ENCODE results near the gene STARD9. TPM values are rescaled to one million over a fixed set of nuclear protein-coding genes. Genes with fewer than 3 reads are reported as not detected.

STARD9 gene
- total RNA-seq, 1 experiment from 2014 or later, result 7.4 TPM

DNA sequence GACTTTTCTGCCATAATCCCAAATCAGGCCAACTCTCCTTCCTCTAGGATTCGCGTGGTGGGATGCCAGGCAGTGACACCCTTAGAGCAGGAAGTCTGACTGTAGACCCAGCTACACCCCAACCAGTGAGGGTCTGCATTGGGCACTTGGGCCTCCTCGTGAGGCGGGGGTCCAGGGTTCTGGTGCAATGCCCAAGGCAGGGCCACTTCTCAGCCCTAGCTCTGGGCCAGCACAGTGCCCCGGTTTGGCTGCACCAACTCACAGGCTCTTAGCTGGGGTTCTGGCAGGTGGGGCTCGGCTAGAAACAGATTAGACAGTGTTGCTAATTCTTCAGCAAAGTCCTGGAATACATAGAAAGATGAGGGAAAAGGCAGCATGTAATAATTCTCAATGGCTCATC, 148.9 kb downstream of the STARD9 start:
- H3K27ac ChIP-seq, result no peak overlapping the region
- no peaks in the 10 kb centered on the region for H3K4me1 ChIP-seq (replicated peaks)
- no peaks in the 10 kb centered on the region for H3K9me3 ChIP-seq (replicated peaks)
- peaks cover 94% of the 10 kb centered on the region for H3K36me3 ChIP-seq
- no peak overlapping the region for H3K4me3 ChIP-seq
- no peak for DNase-seq (ENCODE audit: low read depth in 1 of 2, low spot score in 2 of 2)
- no peaks in the 10 kb centered on the region for H3K27me3 ChIP-seq (replicated peaks)

DNA sequence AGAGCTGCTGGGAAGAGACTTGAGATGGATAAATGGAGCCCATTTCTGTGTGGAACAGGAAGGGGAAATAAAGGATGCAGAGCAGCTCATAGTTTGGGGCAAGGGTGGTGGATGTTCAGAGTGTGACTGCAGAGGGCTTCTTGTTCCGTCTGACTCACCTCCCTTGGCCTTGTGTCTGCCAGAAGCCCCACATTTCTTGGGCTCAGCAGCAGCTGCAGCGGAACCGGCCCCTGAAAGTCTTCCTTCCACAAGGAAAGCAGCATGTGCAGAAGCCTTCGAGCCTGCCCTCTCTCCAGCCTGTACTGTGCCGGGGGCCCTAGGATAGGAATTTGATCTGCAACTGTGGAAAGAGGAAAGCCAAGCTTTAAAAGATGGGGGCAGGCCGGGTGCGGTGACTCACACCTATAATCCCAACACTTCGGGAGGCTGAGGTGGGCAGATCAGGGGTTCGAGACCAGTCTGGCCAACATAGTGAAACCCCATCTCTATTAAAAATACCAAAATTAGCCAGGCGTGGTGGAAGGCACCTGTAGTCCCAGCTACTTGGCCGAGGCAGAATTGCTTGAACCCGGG, 150.0 kb downstream of the STARD9 start:
- peaks cover 94% of the 10 kb centered on the region for H3K36me3 ChIP-seq

DNA sequence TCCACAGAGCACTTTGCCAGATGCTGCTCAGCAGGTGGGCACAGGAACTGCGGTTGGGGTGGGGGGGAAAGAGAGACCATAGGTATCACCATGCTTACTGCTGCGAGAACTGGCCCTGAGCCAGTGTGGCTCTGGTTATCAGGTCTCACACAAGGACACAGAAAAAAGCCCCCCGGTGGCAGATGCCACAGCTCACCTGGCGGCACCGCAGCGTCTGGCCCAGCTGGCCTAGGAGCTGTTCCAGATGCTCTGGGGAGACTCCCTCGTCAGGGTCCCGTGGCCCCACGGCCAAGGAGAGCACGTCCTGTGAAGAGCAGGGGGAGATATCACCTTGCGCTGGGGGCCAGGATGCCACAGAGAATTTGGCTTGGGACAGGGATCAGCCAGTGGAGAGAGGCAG, 150.7 kb downstream of the STARD9 start:
- no peak overlapping the region for H3K4me3 ChIP-seq
- H3K27ac ChIP-seq, result no peak overlapping the region
- H3K4me1 ChIP-seq (replicated peaks), result no peaks in the 10 kb centered on the region
- H3K9me3 ChIP-seq (replicated peaks), result no peaks in the 10 kb centered on the region
- H3K36me3 ChIP-seq, result peaks cover 95% of the 10 kb centered on the region
- H3K27me3 ChIP-seq (replicated peaks), result no peaks in the 10 kb centered on the region
- no peak for DNase-seq (ENCODE audit: low read depth in 1 of 2, low spot score in 2 of 2)

More for the DNA sequence above, 150.0 kb downstream of the STARD9 start:
- Histone ChIP-seq H3K27me3 (replicated peaks) (no peaks in the 10 kb centered on the region), H3K4me1 (replicated peaks) (no peaks in the 10 kb centered on the region), H3K4me3 (no peak overlapping the region), H3K9me3 (replicated peaks) (no peaks in the 10 kb centered on the region), H3K27ac (no peak overlapping the region)
- DNase-seq (ENCODE audit: low read depth in 1 of 2, low spot score in 2 of 2), result no peak

DNA sequence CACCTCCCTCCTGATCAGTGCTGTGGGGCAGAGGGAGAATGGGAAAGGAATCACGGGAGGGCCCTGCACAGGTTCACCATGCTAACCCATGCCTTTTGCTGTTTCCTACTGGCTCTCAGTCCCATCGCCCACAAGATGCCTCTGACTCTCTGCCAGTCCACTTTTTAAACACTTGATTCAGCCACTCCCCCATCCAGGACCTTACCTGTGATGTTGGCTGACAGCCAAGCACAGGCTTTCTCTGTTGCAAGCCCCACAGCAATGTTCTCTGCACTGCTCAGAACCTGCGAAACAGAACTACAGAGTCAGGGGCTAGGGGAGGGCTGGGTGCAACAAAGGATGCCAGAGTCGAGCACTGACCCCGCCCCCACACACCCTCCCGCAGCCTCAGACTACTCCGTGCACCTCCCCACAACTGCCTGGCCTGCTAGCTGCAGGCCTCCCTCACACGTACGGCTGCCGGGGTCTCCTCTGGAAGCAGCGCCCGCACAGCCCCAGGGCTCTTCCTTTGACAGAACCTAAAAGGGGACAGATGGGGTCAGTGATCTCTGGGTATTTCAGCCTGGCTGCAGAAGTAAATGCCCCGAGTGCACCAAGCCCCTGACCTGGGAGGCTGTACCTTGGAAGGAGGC, 152.5 kb downstream of the STARD9 start:
- peaks cover 98% of the 10 kb centered on the region for H3K36me3 ChIP-seq

DNA sequence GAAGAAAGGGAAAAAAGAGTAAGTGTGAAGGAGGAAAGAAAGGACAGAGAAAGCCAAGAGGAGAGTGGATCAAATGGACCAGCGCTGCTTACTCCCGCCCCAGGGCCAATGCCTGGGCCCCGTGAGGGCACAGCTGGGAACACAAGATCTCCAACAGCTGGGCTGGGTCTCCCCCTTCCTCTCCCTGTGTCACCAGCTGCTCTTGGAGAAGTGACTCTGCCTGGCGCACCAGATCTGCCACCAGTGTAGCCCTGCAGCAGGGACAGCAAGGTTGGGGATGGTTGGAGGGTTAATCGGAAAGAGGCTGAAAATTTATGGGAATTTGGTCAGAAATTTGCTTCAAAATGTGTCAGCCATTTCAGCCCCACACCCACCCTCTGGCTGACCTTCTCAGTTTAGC, 153.2 kb downstream of the STARD9 start:
- Histone ChIP-seq H3K4me1 (replicated peaks) (no peaks in the 10 kb centered on the region), H3K9me3 (replicated peaks) (no peaks in the 10 kb centered on the region), H3K4me3 (no peak overlapping the region), H3K36me3 (peaks cover 98% of the 10 kb centered on the region), H3K27ac (no peak overlapping the region), H3K27me3 (replicated peaks) (no peaks in the 10 kb centered on the region)
- no peak for DNase-seq (ENCODE audit: low read depth in 1 of 2, low spot score in 2 of 2)

More for the DNA sequence above, 152.5 kb downstream of the STARD9 start:
- no peak for DNase-seq (ENCODE audit: low read depth in 1 of 2, low spot score in 2 of 2)
- Histone ChIP-seq H3K27me3 (replicated peaks) (no peaks in the 10 kb centered on the region), H3K4me3 (no peak overlapping the region), H3K27ac (no peak overlapping the region), H3K4me1 (replicated peaks) (no peaks in the 10 kb centered on the region), H3K9me3 (replicated peaks) (no peaks in the 10 kb centered on the region)

DNA sequence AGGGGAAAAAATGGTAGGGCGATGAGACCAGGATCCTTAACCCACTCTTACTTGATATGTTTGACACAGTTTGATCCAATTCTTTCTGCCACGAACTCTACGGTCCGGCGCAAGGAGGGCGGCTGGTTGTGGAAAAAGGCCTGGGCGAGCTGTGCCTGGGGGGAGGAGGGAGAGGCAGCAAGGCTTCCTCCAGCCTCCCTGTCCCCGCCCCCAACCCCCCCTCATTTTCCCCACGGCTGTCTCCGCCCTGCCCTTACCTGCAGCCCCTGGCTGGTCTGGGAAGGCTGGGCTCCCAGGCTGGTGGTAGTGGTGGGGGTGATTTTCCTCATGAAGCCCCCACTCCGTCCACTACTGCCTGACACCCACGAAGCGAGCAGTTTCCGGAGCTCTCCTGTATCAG, 153.6 kb downstream of the STARD9 start:
- H3K27me3 ChIP-seq (replicated peaks), result no peaks in the 10 kb centered on the region
- DNase-seq (ENCODE audit: low read depth in 1 of 2, low spot score in 2 of 2), result no peak
- no peaks in the 10 kb centered on the region for H3K4me1 ChIP-seq (replicated peaks)
- no peak overlapping the region for H3K4me3 ChIP-seq
- H3K9me3 ChIP-seq (replicated peaks), result no peaks in the 10 kb centered on the region
- no peak overlapping the region for H3K27ac ChIP-seq
- peaks cover 98% of the 10 kb centered on the region for H3K36me3 ChIP-seq

GRCh38 chr15:42729409-42729808, 154.0 kb downstream of the STARD9 start:
- peaks cover 98% of the 10 kb centered on the region for H3K36me3 ChIP-seq
- H3K4me1 ChIP-seq (replicated peaks), result no peaks in the 10 kb centered on the region
- no peaks in the 10 kb centered on the region for H3K27me3 ChIP-seq (replicated peaks)
- DNase-seq (ENCODE audit: low read depth in 1 of 2, low spot score in 2 of 2), result no peak
- H3K4me3 ChIP-seq, result no peak overlapping the region
- H3K27ac ChIP-seq, result no peak overlapping the region
- H3K9me3 ChIP-seq (replicated peaks), result no peaks in the 10 kb centered on the region

GRCh38 chr15:42730135-42730534, 154.7 kb downstream of the STARD9 start:
- H3K36me3 ChIP-seq, result peaks cover 98% of the 10 kb centered on the region
- no peaks in the 10 kb centered on the region for H3K27me3 ChIP-seq (replicated peaks)
- no peak overlapping the region for H3K4me3 ChIP-seq

GRCh38 chr15:42730536-42730935, 155.1 kb downstream of the STARD9 start:
- no peak for DNase-seq (ENCODE audit: low read depth in 1 of 2, low spot score in 2 of 2)
- no peak overlapping the region for H3K27ac ChIP-seq
- peaks cover 98% of the 10 kb centered on the region for H3K36me3 ChIP-seq
- peaks cover 2% of the 10 kb centered on the region; the same call in 1 of the 2 replicates for H3K4me1 ChIP-seq (replicated peaks)
- H3K27me3 ChIP-seq (replicated peaks), result no peaks in the 10 kb centered on the region
- no peaks in the 10 kb centered on the region for H3K9me3 ChIP-seq (replicated peaks)
- H3K4me3 ChIP-seq, result no peak overlapping the region

More at GRCh38 chr15:42730135-42730534, 154.7 kb downstream of the STARD9 start:
- no peaks in the 10 kb centered on the region for H3K4me1 ChIP-seq (replicated peaks)
- no peak overlapping the region for H3K27ac ChIP-seq
- no peaks in the 10 kb centered on the region for H3K9me3 ChIP-seq (replicated peaks)
- DNase-seq (ENCODE audit: low read depth in 1 of 2, low spot score in 2 of 2), result no peak

GRCh38 chr15:42731461-42731860, 156.1 kb downstream of the STARD9 start:
- no peaks in the 10 kb centered on the region for H3K27me3 ChIP-seq (replicated peaks)
- no peak overlapping the region for H3K27ac ChIP-seq
- no peaks in the 10 kb centered on the region for H3K9me3 ChIP-seq (replicated peaks)
- H3K4me3 ChIP-seq, result no peak overlapping the region
- peaks cover 10% of the 10 kb centered on the region; the same call in 1 of the 2 replicates for H3K4me1 ChIP-seq (replicated peaks)
- H3K36me3 ChIP-seq, result peaks cover 98% of the 10 kb centered on the region
- no peak for DNase-seq (ENCODE audit: low read depth in 1 of 2, low spot score in 2 of 2)

GRCh38 chr15:42732095-42732827, 156.9 kb downstream of the STARD9 start:
- Histone ChIP-seq H3K27me3 (replicated peaks) (no peaks in the 10 kb centered on the region), H3K36me3 (peaks cover 95% of the 10 kb centered on the region)

GRCh38 chr15:42733027-42733426, 157.6 kb downstream of the STARD9 start:
- no peaks in the 10 kb centered on the region for H3K27me3 ChIP-seq (replicated peaks)
- H3K27ac ChIP-seq, result no peak overlapping the region
- H3K4me1 ChIP-seq (replicated peaks), result peaks cover 19% of the 10 kb centered on the region
- H3K4me3 ChIP-seq, result no peak overlapping the region
- 0 out of 2 replicates have a peak, but pooled peaks cover 2% of the 10 kb centered on the region for H3K9me3 ChIP-seq (replicated peaks)
- no peak for DNase-seq (ENCODE audit: low read depth in 1 of 2, low spot score in 2 of 2)
- peaks cover 87% of the 10 kb centered on the region for H3K36me3 ChIP-seq

More at GRCh38 chr15:42732095-42732827, 156.9 kb downstream of the STARD9 start:
- Histone ChIP-seq H3K9me3 (replicated peaks) (0 out of 2 replicates have a peak, but pooled peaks cover 2% of the 10 kb centered on the region), H3K27ac (no peak overlapping the region), H3K4me3 (no peak overlapping the region), H3K4me1 (replicated peaks) (peaks cover 12% of the 10 kb centered on the region)
- DNase-seq (ENCODE audit: low read depth in 1 of 2, low spot score in 2 of 2), result no peak

DNA sequence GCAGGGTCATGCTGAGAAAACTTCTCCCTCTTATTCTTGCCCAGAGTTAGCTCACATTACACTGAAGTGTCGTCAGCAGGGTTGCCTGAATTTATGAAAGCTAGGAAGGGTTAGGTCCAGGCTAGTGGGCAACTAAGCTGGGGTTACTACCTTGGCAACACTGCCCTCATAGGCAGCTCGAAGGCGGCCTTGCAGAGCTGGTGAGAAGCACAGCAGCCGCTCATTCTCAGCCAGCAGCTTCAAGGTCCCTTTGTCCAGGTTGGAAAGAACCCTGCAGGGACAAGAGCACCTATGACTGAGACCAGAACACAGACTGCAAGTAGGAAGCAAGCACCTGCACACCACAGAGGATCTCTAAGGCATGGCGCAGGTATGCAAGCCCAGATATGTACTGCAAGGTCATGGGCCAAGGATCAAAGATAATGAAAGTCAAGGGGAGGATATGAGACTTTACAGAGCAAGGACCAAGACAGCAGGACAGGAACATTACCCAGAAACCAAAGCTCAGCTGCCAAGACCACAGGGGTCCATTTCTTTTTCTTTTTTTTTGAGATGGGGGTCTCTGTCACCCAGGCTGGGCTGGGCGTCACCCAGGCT, 158.8 kb downstream of the STARD9 start:
- Histone ChIP-seq H3K9me3 (replicated peaks) (0 out of 2 replicates have a peak, but pooled peaks cover 2% of the 10 kb centered on the region), H3K27me3 (replicated peaks) (no peaks in the 10 kb centered on the region), H3K36me3 (peaks cover 76% of the 10 kb centered on the region), H3K4me3 (no peak overlapping the region), H3K27ac (no peak overlapping the region), H3K4me1 (replicated peaks) (peaks cover 22% of the 10 kb centered on the region)
- DNase-seq (ENCODE audit: low read depth in 1 of 2, low spot score in 2 of 2), result no peak

All from SJSA1 (cell line).